AG09319 (cell line): ENCODE measurements around the gene ASF1A.

Source experiments
- DNase-seq: peaks from one replicate; pipeline ENCODE4 v3.0.0-alpha.2; 2010; ENCODE audit warnings: low read depth; ENCODE audit errors: extremely low read depth
- TF ChIP-seq, protein P1 (sequence below): IDR thresholded peaks from 2 replicates; pipeline ENCODE4 v1.5.1; 2011; ENCODE audit warnings: low read depth, mild to moderate bottlenecking, inconsistent platforms, low read length, moderate library complexity

ASF1A gene

DNA sequence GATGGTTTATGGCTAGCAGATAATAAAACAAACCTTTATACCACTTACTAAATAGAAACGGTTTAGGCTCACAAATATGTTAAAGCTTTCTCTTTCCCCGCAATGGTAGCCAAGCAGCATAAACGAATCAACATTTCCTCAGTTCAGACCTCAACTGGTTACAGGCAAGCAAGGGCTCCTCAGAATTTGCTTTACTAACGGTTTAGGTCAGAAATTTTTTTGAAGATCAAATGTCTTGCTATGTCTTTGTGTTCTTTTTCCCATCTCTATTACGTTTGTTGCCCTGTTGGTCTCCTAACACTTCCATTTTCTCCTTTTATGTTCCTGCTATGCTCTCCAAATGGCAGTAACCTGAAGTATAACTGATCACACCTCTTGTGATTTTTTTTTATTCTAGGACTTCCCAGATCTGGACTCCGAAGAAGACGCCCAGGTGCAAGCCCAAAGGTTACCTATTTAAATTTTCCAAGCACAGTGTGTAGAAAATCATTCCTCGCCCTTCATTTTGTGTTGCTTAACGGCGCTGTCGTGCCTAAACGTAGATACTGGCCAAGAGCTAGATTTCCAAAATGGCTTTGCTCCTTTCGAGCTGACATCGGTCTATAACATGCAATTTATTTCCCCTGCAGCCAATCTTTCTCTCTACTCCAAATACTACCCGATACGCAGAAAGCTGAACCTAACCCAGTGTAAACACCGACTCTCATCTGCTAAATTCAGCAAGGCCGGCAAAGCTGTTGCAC, 717 bp upstream of the ASF1A start:
- DNase-seq: no peak

GRCh38 chr6:118894425-118895260, 691 bp downstream of the ASF1A start:
- TF ChIP-seq, protein P1, sequence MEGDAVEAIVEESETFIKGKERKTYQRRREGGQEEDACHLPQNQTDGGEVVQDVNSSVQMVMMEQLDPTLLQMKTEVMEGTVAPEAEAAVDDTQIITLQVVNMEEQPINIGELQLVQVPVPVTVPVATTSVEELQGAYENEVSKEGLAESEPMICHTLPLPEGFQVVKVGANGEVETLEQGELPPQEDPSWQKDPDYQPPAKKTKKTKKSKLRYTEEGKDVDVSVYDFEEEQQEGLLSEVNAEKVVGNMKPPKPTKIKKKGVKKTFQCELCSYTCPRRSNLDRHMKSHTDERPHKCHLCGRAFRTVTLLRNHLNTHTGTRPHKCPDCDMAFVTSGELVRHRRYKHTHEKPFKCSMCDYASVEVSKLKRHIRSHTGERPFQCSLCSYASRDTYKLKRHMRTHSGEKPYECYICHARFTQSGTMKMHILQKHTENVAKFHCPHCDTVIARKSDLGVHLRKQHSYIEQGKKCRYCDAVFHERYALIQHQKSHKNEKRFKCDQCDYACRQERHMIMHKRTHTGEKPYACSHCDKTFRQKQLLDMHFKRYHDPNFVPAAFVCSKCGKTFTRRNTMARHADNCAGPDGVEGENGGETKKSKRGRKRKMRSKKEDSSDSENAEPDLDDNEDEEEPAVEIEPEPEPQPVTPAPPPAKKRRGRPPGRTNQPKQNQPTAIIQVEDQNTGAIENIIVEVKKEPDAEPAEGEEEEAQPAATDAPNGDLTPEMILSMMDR: no peak
- DNase-seq: no peak

More for the DNA sequence above, 717 bp upstream of the ASF1A start:
- TF ChIP-seq, protein P1: no peak

DNA sequence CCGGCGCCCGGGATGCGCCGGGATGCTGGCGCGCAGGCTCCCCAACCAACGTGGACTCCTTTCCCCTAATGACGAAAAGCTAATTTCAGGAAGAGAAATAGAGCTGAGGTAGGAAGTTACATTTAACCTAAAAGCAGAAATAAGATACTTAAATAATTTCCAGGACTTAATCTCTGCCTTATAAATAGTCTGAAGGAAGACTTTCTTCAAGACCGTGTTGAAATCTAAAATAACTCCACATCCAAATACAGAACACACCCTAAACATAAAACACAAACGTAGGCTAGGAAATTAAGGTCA, 1.3 kb downstream of the ASF1A start:
- DNase-seq: no peak
- TF ChIP-seq, protein P1: no peak

GRCh38 chr6:118895859-118896258, 1.9 kb downstream of the ASF1A start:
- TF ChIP-seq, protein P1: no peak
- DNase-seq: no peak

DNA sequence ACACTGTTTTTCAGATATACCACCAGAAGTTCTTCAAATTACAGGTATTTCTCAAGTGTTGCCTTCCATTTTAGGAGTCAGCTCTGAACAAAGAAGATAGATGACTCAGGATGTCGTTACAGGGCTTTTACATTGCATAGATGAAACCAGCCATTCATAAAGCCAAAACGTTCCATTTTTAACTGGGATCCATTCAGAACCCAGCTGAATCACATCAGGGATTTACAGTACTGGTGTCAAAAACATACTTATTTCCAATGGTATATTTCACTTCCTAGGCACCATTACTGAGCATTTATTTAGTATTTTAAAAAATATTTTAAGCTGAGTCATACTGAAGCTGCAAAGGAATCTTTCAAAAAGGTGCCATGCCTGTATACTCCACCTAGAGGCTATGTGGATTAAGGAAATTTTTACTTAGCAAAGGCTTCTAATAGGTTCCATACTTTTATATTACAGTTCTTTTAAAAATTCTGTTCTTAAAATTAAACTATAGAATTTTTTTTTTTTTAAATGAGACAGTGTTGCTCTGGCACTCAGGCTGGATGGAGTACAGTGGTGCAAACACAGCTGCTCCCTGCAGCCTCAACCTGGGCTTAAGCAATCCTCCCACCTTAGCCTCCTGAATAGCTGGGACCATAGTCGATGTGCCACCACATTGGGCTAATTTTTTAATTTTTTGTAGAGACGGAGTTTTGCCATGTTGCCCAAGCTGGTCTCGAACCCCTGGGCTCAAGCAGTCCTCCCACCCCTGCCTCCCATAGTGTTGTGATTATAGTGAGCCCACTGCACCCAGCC, 2.6 kb downstream of the ASF1A start:
- DNase-seq: no peak

DNA sequence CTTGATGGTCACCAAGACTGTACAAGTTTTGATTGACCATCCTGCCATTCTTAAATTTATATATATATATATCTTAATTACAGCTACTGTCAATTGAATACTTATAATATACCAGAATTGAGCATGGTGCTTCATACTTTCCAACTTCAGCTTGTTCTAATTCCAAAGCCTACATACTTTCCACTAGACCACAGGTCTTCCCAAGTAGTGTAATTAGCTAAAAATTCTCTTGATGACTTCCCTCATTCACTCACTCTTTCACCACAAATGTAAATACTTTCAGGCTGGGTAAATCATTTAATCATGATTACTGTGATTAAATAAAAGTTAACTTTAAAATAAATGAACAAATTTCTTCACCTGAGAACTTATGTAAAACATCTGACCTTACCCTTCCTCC, 3.4 kb downstream of the ASF1A start:
- TF ChIP-seq, protein P1: no peak
- no peak for DNase-seq

More for the DNA sequence above, 2.6 kb downstream of the ASF1A start:
- TF ChIP-seq, protein P1: peak; percentile 30
